Measurements from ENCODE around the gene FAM83C. TPM values are rescaled to one million over a fixed set of nuclear protein-coding genes. Genes with fewer than 3 reads are reported as not detected.

Gene FAM83C
- total and polyA plus RNA-seq, 7 experiments from 2014 or later: not detected

DNA sequence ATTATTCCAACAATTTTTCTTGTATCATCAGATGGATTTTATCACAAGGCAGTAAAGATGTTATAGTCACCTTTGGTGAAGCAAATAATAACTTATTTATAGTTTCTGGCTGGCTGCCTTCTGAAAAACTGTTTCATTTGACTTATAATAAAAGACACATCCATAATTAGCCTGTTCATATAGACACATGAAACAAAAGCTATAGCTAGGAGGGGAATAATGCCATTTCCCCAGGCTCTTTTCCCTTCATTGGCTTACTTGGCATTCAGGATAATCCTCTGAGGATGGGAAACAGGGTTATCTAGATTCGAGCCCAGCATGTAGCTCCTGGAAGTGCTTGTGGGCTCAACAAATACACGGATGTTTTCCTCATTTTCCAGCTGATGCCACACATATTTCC lies 48.2 kb downstream of the FAM83C start:
- H3K27ac ChIP-seq (ENCODE audit: low read depth, low read length): no peak overlapping the region
- no peak overlapping the region for H3K4me3 Mint-ChIP-seq
- H3K36me3 Mint-ChIP-seq: peaks cover 0 to 16% (median 8%) of the 10 kb centered on the region in 5 donors
- intact Hi-C loops (cut with micrococcal nuclease): no loop called here
- no peaks in the 10 kb centered on the region for H3K4me1 ChIP-seq (ENCODE audit: control insufficient read depth in 2 of 2, insufficient read depth in 2 of 2, low read length in 2 of 2)
- peaks cover 0 to 2% (median 0%) of the 10 kb centered on the region in 5 donors for H3K27me3 Mint-ChIP-seq
- DNase-seq: no peak
- peaks cover 0 to 4% (median 0%) of the 10 kb centered on the region in 7 donors for H3K4me1 Mint-ChIP-seq
- peaks cover 0 to 2% (median 0%) of the 10 kb centered on the region in 11 donors for H3K9me3 Mint-ChIP-seq
- H3K27me3 ChIP-seq (ENCODE audit: control insufficient read depth in 2 of 2, insufficient read depth in 2 of 2, low read length in 2 of 2): no peaks in the 10 kb centered on the region
- no peak overlapping the region for H3K27ac Mint-ChIP-seq
- CTCF ChIA-PET: no interaction called here
- no peak for ATAC-seq
- no peak overlapping the region for H3K4me3 ChIP-seq (ENCODE audit: low read length)
- POLR2A ChIA-PET: no interaction called here
- no peaks in the 10 kb centered on the region for H3K9me3 ChIP-seq (ENCODE audit: control insufficient read depth in 2 of 3, low read length in 3 of 3)
- no peaks in the 10 kb centered on the region for H3K36me3 ChIP-seq (ENCODE audit: control insufficient read depth in 2 of 3, insufficient read depth in 3 of 3, low read length in 3 of 3)

DNA sequence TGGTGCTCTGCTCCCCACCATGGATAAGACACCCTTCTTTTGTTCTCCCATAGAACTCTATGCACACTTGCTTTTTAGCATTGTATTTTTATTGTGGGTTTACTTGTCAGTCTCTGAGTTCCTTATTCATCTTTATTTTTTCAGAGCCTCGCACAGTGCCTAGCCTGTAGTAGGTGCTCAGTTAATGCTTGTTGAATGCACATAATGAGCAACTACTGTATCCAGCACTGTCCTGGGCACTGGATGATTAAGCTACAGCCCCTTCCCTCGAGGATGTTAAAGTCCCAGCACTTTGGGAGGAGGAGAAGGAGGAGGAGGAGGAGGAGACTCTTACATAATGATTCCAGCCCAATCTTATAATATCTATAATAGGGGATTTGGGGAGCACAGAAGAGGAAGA lies 48.9 kb downstream of the FAM83C start:
- Mint-ChIP-seq H3K4me3 (no peak overlapping the region), H3K27me3 (peaks cover 0 to 2% (median 0%) of the 10 kb centered on the region in 5 donors), H3K4me1 (peaks cover 0 to 8% (median 0%) of the 10 kb centered on the region in 7 donors), H3K9me3 (peaks cover 0 to 2% (median 0%) of the 10 kb centered on the region in 11 donors), H3K36me3 (peaks cover 0 to 21% (median 13%) of the 10 kb centered on the region in 5 donors), H3K27ac (no peak overlapping the region)
- Histone ChIP-seq H3K27ac (ENCODE audit: low read depth, low read length) (no peak overlapping the region), H3K27me3 (ENCODE audit: control insufficient read depth in 2 of 2, insufficient read depth in 2 of 2, low read length in 2 of 2) (no peaks in the 10 kb centered on the region), H3K9me3 (ENCODE audit: control insufficient read depth in 2 of 3, low read length in 3 of 3) (no peaks in the 10 kb centered on the region), H3K4me3 (ENCODE audit: low read length) (no peak overlapping the region), H3K4me1 (ENCODE audit: control insufficient read depth in 2 of 2, insufficient read depth in 2 of 2, low read length in 2 of 2) (no peaks in the 10 kb centered on the region), H3K36me3 (ENCODE audit: control insufficient read depth in 2 of 3, insufficient read depth in 3 of 3, low read length in 3 of 3) (no peaks in the 10 kb centered on the region)
- DNase-seq (no peak), ATAC-seq (no peak)
- ChIA-PET CTCF (interaction anchor here (0.5 kb wide), 1 partner anchor 129 kb away, joined by 3 read pairs; no protein-coding TSS in a partner anchor), POLR2A (no interaction called here)
- intact Hi-C loops (cut with micrococcal nuclease): no loop called here

DNA sequence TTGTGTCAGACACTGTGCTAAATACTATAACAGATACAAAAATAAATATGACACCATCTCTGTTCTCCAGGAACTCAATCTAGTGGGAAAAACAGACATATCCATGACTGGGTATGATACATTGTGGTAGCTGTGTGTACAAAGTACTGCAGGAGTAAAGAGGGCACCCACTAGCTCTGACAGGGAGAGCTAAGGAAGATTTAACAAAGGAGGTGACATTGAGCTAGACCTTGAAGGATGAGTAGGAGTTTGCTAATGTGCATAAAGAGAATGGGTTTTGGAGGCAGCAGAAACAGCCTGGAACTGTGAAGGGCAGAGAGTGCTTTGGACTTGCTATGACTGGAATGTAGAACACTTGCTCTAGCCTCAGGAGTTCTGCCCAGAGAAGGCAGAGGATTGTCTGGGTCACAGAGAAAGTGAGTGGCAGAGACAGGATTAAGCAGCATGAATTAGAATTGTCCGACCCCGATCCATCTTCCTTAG lies 51.4 kb downstream of the FAM83C start:
- intact Hi-C loops (cut with micrococcal nuclease): no loop called here
- no peak for ATAC-seq
- ChIA-PET POLR2A (no interaction called here), CTCF (no interaction called here)
- H3K27ac Mint-ChIP-seq: no peak overlapping the region
- H3K4me1 ChIP-seq (ENCODE audit: control insufficient read depth in 2 of 2, insufficient read depth in 2 of 2, low read length in 2 of 2): no peaks in the 10 kb centered on the region
- peaks cover 5 to 38% (median 31%) of the 10 kb centered on the region in 5 donors for H3K36me3 Mint-ChIP-seq
- DNase-seq: no peak
- peaks cover 0 to 2% (median 0%) of the 10 kb centered on the region in 11 donors for H3K9me3 Mint-ChIP-seq
- no peak overlapping the region for H3K4me3 ChIP-seq (ENCODE audit: low read length)
- H3K27me3 Mint-ChIP-seq: peaks cover 0 to 4% (median 0%) of the 10 kb centered on the region in 5 donors
- no peaks in the 10 kb centered on the region for H3K9me3 ChIP-seq (ENCODE audit: control insufficient read depth in 2 of 3, low read length in 3 of 3)
- H3K4me3 Mint-ChIP-seq: no peak overlapping the region
- peaks cover 0 to 8% (median 0%) of the 10 kb centered on the region in 7 donors for H3K4me1 Mint-ChIP-seq
- peaks cover 0 to 7% (median 0%) of the 10 kb centered on the region in 3 experiments for H3K36me3 ChIP-seq (ENCODE audit: control insufficient read depth in 2 of 3, insufficient read depth in 3 of 3, low read length in 3 of 3)
- no peaks in the 10 kb centered on the region for H3K27me3 ChIP-seq (ENCODE audit: control insufficient read depth in 2 of 2, insufficient read depth in 2 of 2, low read length in 2 of 2)
- no peak overlapping the region for H3K27ac ChIP-seq (ENCODE audit: low read depth, low read length)

DNA sequence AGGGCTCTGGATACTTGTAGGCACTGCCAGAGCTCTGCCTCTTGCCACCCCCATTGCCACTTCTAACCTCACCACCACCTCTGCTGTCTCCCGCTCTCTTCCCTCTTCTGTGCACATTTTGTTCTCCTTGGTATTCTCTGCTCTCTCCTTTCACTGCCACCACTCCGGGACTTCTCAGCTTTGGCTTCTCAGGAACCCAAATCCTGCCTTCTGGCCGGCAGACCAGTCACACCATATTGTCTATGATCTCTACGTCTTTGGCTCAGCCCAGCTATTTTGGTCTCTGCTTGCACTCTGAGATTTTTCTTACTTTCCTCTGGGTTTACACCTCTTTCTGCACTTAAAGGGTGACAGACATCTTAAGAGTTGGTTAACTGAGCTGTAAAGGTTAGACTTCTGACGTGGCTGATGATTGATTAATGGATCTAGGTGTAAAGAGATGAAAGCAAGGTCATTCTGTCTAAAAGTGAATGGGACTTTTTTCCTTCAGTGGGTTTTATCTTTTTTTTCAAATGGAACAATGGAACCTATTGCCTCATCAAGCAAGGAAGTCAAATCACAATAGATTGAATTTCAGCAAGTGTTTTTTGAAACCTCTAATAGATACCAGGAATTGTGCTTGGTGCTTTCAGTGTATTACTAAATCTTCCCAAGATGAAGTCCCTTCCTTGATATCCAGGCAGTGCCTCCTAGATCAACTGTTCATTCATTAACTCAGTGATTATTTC lies 52.0 kb downstream of the FAM83C start:
- Histone ChIP-seq H3K36me3 (ENCODE audit: control insufficient read depth in 2 of 3, insufficient read depth in 3 of 3, low read length in 3 of 3) (peaks cover 0 to 9% (median 0%) of the 10 kb centered on the region in 3 experiments), H3K27ac (ENCODE audit: low read depth, low read length) (no peak overlapping the region), H3K4me3 (ENCODE audit: low read length) (no peak overlapping the region), H3K9me3 (ENCODE audit: control insufficient read depth in 2 of 3, low read length in 3 of 3) (no peaks in the 10 kb centered on the region), H3K27me3 (ENCODE audit: control insufficient read depth in 2 of 2, insufficient read depth in 2 of 2, low read length in 2 of 2) (no peaks in the 10 kb centered on the region), H3K4me1 (ENCODE audit: control insufficient read depth in 2 of 2, insufficient read depth in 2 of 2, low read length in 2 of 2) (no peaks in the 10 kb centered on the region)
- H3K9me3 Mint-ChIP-seq: peaks cover 0 to 2% (median 0%) of the 10 kb centered on the region in 11 donors
- H3K4me1 Mint-ChIP-seq: peaks cover 0 to 8% (median 0%) of the 10 kb centered on the region in 7 donors
- DNase-seq (no peak), ATAC-seq (no peak)
- CTCF ChIA-PET: no interaction called here
- POLR2A ChIA-PET: no interaction called here
- H3K4me3 Mint-ChIP-seq: no peak overlapping the region
- peaks cover 0 to 4% (median 0%) of the 10 kb centered on the region in 5 donors for H3K27me3 Mint-ChIP-seq
- H3K27ac Mint-ChIP-seq: no peak overlapping the region
- intact Hi-C loops (cut with micrococcal nuclease): no loop called here
- H3K36me3 Mint-ChIP-seq: peaks cover 5 to 42% (median 35%) of the 10 kb centered on the region in 5 donors

DNA sequence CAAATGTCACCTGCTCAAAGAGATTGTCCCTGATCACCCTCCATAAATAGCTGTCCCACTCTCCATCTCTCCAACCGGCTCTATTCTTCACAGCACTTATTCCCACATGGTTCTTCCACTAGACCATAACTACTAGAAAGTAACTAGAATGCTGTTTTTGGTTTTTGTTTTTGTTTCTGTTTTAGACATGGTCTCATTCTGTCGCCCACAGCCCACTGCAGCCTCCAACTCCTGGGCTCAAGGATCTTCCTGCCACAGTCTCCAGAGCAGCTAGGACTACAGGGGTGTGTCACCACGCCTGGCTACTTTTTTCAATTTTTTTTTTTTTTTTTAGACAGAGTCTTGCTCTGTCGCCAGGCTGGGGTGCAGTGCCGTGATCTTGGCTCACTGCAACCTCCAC lies 53.5 kb downstream of the FAM83C start:
- ChIA-PET POLR2A (no interaction called here), CTCF (interaction anchor here (0.6 kb wide), 1 partner anchor 435 kb away, joined by 3 read pairs; no protein-coding TSS in a partner anchor)
- Histone ChIP-seq H3K9me3 (ENCODE audit: control insufficient read depth in 2 of 3, low read length in 3 of 3) (no peaks in the 10 kb centered on the region), H3K27ac (ENCODE audit: low read depth, low read length) (no peak overlapping the region), H3K4me3 (ENCODE audit: low read length) (no peak overlapping the region), H3K27me3 (ENCODE audit: control insufficient read depth in 2 of 2, insufficient read depth in 2 of 2, low read length in 2 of 2) (no peaks in the 10 kb centered on the region), H3K4me1 (ENCODE audit: control insufficient read depth in 2 of 2, insufficient read depth in 2 of 2, low read length in 2 of 2) (no peaks in the 10 kb centered on the region), H3K36me3 (ENCODE audit: control insufficient read depth in 2 of 3, insufficient read depth in 3 of 3, low read length in 3 of 3) (peaks cover 0 to 9% (median 0%) of the 10 kb centered on the region in 3 experiments)
- Mint-ChIP-seq H3K27me3 (peaks cover 0 to 13% (median 2%) of the 10 kb centered on the region in 5 donors), H3K4me3 (no peak overlapping the region), H3K4me1 (peaks cover 0 to 8% (median 0%) of the 10 kb centered on the region in 7 donors), H3K36me3 (peaks cover 9 to 56% (median 47%) of the 10 kb centered on the region in 5 donors), H3K9me3 (peaks cover 0 to 2% (median 0%) of the 10 kb centered on the region in 11 donors), H3K27ac (no peak overlapping the region)
- intact Hi-C loops (cut with micrococcal nuclease): no loop called here
- DNase-seq (no peak), ATAC-seq (no peak)

DNA sequence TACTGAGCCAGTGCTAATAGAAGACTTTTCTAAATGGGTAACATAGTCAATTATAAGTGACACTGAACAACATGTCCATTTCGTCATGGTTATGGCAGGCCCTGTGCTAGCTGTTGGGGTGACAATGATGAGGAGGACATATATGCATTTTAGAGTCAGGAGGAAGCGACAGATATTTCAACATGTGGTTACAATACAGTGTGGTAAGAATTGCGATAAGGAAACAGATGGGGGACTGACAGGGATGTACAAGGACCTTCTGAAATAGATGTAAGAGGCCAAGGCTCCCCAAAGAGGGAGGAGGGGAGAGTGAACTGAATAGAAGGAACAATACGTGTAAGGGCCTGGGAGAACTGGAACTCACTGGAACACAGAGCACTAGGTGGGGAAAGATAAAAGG lies 54.1 kb downstream of the FAM83C start:
- Mint-ChIP-seq H3K9me3 (peaks cover 0 to 2% (median 0%) of the 10 kb centered on the region in 11 donors), H3K27ac (no peak overlapping the region), H3K27me3 (peaks cover 0 to 16% (median 2%) of the 10 kb centered on the region in 5 donors), H3K36me3 (peaks cover 9 to 57% (median 46%) of the 10 kb centered on the region in 5 donors), H3K4me1 (peaks cover 0 to 8% (median 0%) of the 10 kb centered on the region in 7 donors), H3K4me3 (no peak overlapping the region)
- peak; percentile 26 for ATAC-seq
- H3K27me3 ChIP-seq (ENCODE audit: control insufficient read depth in 2 of 2, insufficient read depth in 2 of 2, low read length in 2 of 2): no peaks in the 10 kb centered on the region
- ChIA-PET POLR2A (no interaction called here), CTCF (no interaction called here)
- H3K4me3 ChIP-seq (ENCODE audit: low read length): no peak overlapping the region
- intact Hi-C loops (cut with micrococcal nuclease): no loop called here
- H3K9me3 ChIP-seq (ENCODE audit: control insufficient read depth in 2 of 3, low read length in 3 of 3): no peaks in the 10 kb centered on the region
- no peak for DNase-seq
- peaks cover 0 to 9% (median 0%) of the 10 kb centered on the region in 3 experiments for H3K36me3 ChIP-seq (ENCODE audit: control insufficient read depth in 2 of 3, insufficient read depth in 3 of 3, low read length in 3 of 3)
- H3K27ac ChIP-seq (ENCODE audit: low read depth, low read length): no peak overlapping the region
- H3K4me1 ChIP-seq (ENCODE audit: control insufficient read depth in 2 of 2, insufficient read depth in 2 of 2, low read length in 2 of 2): no peaks in the 10 kb centered on the region
